Tibial artery (tissue), 4 donors: ENCODE measurements around the gene SEC16A.

Experiments used
- DNase-seq, 2 donors: peaks; one replicate each; pipeline ENCODE4 v3.0.0-alpha.2; 2019
- H3K27ac ChIP-seq, 2 donors: fragments of 200-600 bp; sonication (generic) in 1 of 2; 1 replicate in 1 of 2; 2 replicates in 1 of 2; pipeline ENCODE4 v1.5.1; 2018 to 2019; ENCODE audit warnings: mild to moderate bottlenecking in 1 of 2
- H3K27me3 ChIP-seq, 2 donors: fragments of 200-600 bp; sonication (generic) in 1 of 2; one replicate each; pipeline versions ENCODE4 v1.5.1 to v1.6.0; 2016 to 2019
- H3K36me3 ChIP-seq, 3 donors: fragments of 200-600 bp; sonication (generic) in 2 of 3; one replicate each; pipeline ENCODE4 v1.5.1; 2016 to 2019; ENCODE audit warnings: mild to moderate bottlenecking in 2 of 3
- H3K4me1 ChIP-seq, 4 donors: fragments of 200-600 bp; sonication (generic) in 2 of 4; 1 replicate in 3 of 4; 2 replicates in 1 of 4; pipeline ENCODE4 v1.5.1; 2016 to 2019
- H3K4me3 ChIP-seq, 2 donors: fragments of 200-600 bp; sonication (generic) in 1 of 2; 1 replicate in 1 of 2; 2 replicates in 1 of 2; pipeline ENCODE4 v1.5.1; 2018 to 2019; ENCODE audit warnings: mild to moderate bottlenecking in 2 of 2
- H3K9me3 ChIP-seq, 3 donors: fragments of 200-600 bp; sonication (generic) in 1 of 3; one replicate each; pipeline ENCODE4 v1.5.1; 2016 to 2019
- intact Hi-C: fragments of 100-400 bp; cut with DNase I; formaldehyde crosslinking; loops from one replicate; pipeline ENCODE4 v1.15.0; 2023; ENCODE audit warnings: low total_unique reads
- TF ChIP-seq, protein P1 (sequence below), 2 experiments: fragments of 200-600 bp in 1 of 2; fragments of 450-650 bp in 1 of 2; IDR thresholded peaks; one replicate each; pipeline ENCODE4 v1.5.1; 2017 to 2019; ENCODE audit warnings: antibody characterized with exemption in 2 of 2, mild to moderate bottlenecking in 1 of 2, moderate library complexity in 1 of 2

The SEC16A gene

DNA sequence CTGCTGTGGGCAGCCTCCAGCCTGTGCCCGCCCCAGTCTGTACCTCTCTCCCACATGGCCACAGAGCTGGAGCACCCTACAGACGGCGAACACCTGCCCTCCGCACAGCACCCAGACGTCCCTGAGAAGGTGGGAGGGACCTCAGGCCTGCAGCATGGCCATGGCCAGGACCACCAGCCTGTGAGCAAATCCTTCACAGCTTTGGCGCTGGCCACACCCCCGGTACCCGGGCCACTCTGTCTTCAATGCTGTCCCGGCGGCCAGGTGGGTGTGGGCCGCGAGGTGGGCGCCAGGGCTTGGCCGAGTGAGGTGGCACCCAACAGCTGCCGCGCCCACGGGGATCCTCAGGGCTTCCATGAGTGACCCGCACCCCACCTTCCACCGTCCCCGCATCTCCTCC lies 44.3 kb upstream of the SEC16A start:
- H3K4me3 ChIP-seq, result no peak overlapping the region
- TF ChIP-seq, protein P1, sequence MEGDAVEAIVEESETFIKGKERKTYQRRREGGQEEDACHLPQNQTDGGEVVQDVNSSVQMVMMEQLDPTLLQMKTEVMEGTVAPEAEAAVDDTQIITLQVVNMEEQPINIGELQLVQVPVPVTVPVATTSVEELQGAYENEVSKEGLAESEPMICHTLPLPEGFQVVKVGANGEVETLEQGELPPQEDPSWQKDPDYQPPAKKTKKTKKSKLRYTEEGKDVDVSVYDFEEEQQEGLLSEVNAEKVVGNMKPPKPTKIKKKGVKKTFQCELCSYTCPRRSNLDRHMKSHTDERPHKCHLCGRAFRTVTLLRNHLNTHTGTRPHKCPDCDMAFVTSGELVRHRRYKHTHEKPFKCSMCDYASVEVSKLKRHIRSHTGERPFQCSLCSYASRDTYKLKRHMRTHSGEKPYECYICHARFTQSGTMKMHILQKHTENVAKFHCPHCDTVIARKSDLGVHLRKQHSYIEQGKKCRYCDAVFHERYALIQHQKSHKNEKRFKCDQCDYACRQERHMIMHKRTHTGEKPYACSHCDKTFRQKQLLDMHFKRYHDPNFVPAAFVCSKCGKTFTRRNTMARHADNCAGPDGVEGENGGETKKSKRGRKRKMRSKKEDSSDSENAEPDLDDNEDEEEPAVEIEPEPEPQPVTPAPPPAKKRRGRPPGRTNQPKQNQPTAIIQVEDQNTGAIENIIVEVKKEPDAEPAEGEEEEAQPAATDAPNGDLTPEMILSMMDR (IDR thresholded peaks at IDR 0.05), result no peak
- DNase-seq, result no peak
- H3K27ac ChIP-seq, result peak overlapping the region; percentile 52 to 74
- H3K9me3 ChIP-seq, result no peaks in the 10 kb centered on the region
- no peaks in the 10 kb centered on the region for H3K27me3 ChIP-seq
- H3K36me3 ChIP-seq, result peaks cover 7 to 18% (median 18%) of the 10 kb centered on the region in 3 donors
- peaks cover 0 to 82% (median 59%) of the 10 kb centered on the region in 4 donors for H3K4me1 ChIP-seq
- intact Hi-C loops, result no loop called here

- Histone ChIP-seq H3K4me1 (peaks cover 0 to 77% (median 55%) of the 10 kb centered on the region in 4 donors), H3K27me3 (no peaks in the 10 kb centered on the region), H3K36me3 (peaks cover 7 to 21% (median 19%) of the 10 kb centered on the region in 3 donors), H3K9me3 (no peaks in the 10 kb centered on the region), H3K27ac (peak overlapping the region; percentile 52 to 74), H3K4me3 (peak overlapping the region in 1 of 2 donors; percentile 13)
- TF ChIP-seq, protein P1 (IDR thresholded peaks at IDR 0.05), result no peak
- intact Hi-C loops, result no loop called here
- no peak for DNase-seq
These were observed 43.8 kb upstream of the SEC16A start for GRCh38 chr9:136526625-136527066.

DNA sequence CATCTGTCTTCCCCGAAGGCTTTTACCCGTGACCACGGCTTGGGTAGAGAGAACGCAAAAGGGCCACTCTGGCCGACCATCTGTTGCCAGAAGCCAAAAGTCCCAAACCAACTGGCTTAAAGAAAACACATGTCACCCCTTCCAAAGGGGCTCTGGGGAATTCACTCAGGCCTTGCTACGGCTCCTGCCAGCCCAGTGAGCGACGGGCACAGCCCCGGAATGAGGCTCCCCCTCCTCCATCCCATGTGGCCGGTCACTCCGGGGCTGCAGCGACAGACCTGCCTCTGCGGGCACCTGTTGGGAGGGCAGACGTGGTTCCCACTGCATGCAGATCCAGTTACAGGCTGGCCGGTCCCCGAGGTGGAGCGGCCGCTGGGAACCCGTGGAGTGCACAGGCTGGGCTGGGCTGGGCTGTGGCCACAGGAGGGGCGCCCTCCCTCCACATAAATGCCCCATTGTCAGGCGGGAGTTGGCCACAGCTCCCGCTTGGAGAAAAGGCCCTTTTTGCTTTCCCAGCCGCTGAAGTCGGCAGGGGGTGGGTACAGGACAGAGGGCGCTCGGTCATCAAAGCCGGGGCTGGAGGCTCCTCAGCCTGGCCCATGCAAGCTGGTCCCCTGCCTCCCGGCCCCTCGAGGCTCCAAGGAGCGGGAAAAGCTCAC lies 43.1 kb upstream of the SEC16A start:
- intact Hi-C loops, result no loop called here
- H3K4me1 ChIP-seq, result peaks cover 0 to 71% (median 51%) of the 10 kb centered on the region in 4 donors
- H3K4me3 ChIP-seq, result peak overlapping the region in 1 of 2 donors; percentile 13
- peak overlapping the region; percentile 52 to 74 for H3K27ac ChIP-seq
- TF ChIP-seq, protein P1 (IDR thresholded peaks at IDR 0.05), result peak in 1 of 2 experiments; percentile 8
- peaks cover 7 to 28% (median 24%) of the 10 kb centered on the region in 3 donors for H3K36me3 ChIP-seq
- peak; percentile 38 to 82 for DNase-seq
- H3K9me3 ChIP-seq, result no peaks in the 10 kb centered on the region
- H3K27me3 ChIP-seq, result no peaks in the 10 kb centered on the region

DNA sequence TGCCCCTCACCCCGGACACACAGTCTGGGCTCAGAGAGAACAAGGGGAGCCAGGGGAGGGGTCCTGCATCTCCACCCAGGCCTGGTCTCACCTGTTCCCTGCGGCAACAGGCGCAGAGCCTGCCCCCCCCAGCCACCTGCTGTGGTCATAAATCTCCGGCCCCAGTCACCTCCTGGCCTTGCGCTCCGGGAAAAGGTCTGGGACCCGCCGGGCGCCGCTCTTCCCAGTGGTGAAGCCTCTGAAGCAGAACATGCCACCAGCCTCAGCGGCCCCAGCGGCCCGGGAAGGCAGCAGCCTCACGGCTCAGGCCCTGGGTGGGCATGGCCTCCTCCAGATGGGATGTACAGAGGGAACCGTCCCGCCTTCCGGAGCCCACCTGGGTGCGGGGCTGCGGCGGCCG lies 42.4 kb upstream of the SEC16A start:
- DNase-seq, result no peak
- Histone ChIP-seq H3K27ac (peak overlapping the region; percentile 52 to 74), H3K9me3 (no peaks in the 10 kb centered on the region), H3K36me3 (peaks cover 7 to 36% (median 31%) of the 10 kb centered on the region in 3 donors), H3K4me1 (peaks cover 0 to 63% (median 47%) of the 10 kb centered on the region in 4 donors), H3K27me3 (no peaks in the 10 kb centered on the region), H3K4me3 (peak overlapping the region in 1 of 2 donors; percentile 13)
- intact Hi-C loops, result no loop called here
- TF ChIP-seq, protein P1 (IDR thresholded peaks at IDR 0.05), result no peak

DNA sequence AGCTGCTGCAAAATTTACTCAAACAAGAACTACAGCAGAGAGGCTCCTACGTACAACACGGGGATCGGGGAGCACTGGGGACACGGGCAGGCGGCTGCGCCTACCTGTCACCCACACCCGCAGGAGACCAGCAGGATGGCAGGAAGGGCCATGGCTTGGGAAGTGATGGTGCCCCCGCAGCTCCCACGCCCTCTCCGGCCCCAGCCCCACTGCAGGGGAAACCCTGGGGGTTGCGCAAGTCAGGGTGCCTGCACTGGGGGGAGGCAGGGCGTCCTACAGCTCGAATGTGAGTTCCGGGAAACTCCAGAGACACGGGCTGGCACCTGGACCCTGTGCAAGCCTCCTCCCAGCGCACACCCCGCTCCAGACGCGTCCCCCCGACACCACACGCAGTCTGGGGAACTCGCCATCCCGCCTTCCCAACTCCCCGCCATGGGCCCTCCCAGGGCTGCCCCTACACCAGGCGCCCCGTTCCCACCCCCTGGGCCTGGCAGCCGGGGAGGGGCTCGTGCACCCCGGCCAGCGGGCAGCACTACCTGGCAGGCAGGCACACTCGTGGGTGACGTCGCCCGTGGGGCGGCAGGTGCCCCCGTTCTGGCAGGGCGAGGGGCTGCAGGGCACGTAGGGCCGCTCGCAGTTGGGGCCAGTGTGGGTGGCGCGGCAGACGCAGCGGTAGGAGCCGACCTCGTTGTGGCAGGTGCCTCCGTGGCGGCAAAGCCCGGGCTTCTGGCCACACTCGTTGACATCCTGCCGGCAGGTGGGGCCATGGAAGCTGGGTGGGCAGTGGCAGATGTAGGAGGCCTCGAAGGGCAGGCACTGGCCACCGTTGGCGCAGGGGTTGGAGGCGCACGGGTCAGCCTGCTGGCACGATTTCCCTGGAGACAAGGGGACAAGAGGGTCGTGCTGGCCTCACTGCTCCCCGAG lies 39.7 kb upstream of the SEC16A start:
- Histone ChIP-seq H3K27me3 (no peaks in the 10 kb centered on the region), H3K9me3 (no peaks in the 10 kb centered on the region), H3K4me3 (no peak overlapping the region), H3K36me3 (peaks cover 26 to 62% (median 54%) of the 10 kb centered on the region in 3 donors), H3K4me1 (peaks cover 0 to 38% (median 28%) of the 10 kb centered on the region in 4 donors), H3K27ac (no peak overlapping the region)
- TF ChIP-seq, protein P1 (IDR thresholded peaks at IDR 0.05), result no peak
- intact Hi-C loops, result no loop called here
- no peak for DNase-seq
